Skeletal muscle tissue (tissue), 4 donors: ENCODE measurements around the gene RHO. TPM values are rescaled to one million over a fixed set of nuclear protein-coding genes. Genes with fewer than 3 reads are reported as not detected.
A peak's percentile ranks its signal among the peaks of the same experiment; 100 is the strongest.
"Not testable (repeated sequence)": the region's sequence is repeated elsewhere in the genome, so short reads cannot be mapped to it uniquely, and the experiment has no call there.

Source experiments
- H3K27ac ChIP-seq: one replicate; pipeline ENCODE4 v1.7.0; 2013; ENCODE audit warnings: mild to moderate bottlenecking, low read depth, low read length, inconsistent platforms
- H3K27me3 ChIP-seq, 3 donors: one replicate each; pipeline ENCODE4 v1.7.0; 2013; ENCODE audit warnings: low read length in 3 of 3; ENCODE audit not compliant: control insufficient read depth in 3 of 3, insufficient read depth in 3 of 3
- H3K36me3 ChIP-seq, 3 donors: one replicate each; pipeline ENCODE4 v1.7.0; 2013; ENCODE audit warnings: low read length in 3 of 3; ENCODE audit not compliant: control insufficient read depth in 3 of 3, insufficient read depth in 3 of 3
- H3K4me1 ChIP-seq, 3 donors: one replicate each; pipeline ENCODE4 v1.7.0; 2013; ENCODE audit warnings: low read length in 3 of 3, mild to moderate bottlenecking in 3 of 3; ENCODE audit not compliant: control insufficient read depth in 3 of 3, insufficient read depth in 3 of 3
- H3K4me3 ChIP-seq, 3 donors: one replicate each; pipeline ENCODE4 v1.7.0; 2013; ENCODE audit warnings: low read length in 3 of 3
- H3K9ac ChIP-seq, 3 donors: one replicate each; pipeline ENCODE4 v1.7.0; 2013; ENCODE audit warnings: low read length in 3 of 3, mild to moderate bottlenecking in 3 of 3, moderate library complexity in 2 of 3, low read depth in 1 of 3
- H3K9me3 ChIP-seq, 3 donors: one replicate each; pipeline ENCODE4 v1.7.0; 2013; ENCODE audit warnings: low read length in 3 of 3; ENCODE audit not compliant: control insufficient read depth in 3 of 3
- total RNA-seq: library from RNA; depleted of rRNA; stranded (reverse); fragments of >200 nt; gene quantifications from one replicate; pipeline ENCODE4 v1.2.3, GENCODE V29; 2014
- donor health status: Osteomylitis.

RHO gene
- not detected for total RNA-seq

- Histone ChIP-seq H3K4me1 (peaks cover 4 to 6% (median 5%) of the 10 kb centered on the region in 3 donors), H3K36me3 (no peaks in the 10 kb centered on the region), H3K4me3 (no peak within 1 kb of the TSS), H3K9me3 (no peaks in the 10 kb centered on the region), H3K27me3 (no peaks in the 10 kb centered on the region), H3K27ac (no peak within 1 kb of the TSS), H3K9ac (no peak within 1 kb of the TSS)
Measured at GRCh38 chr3:129528589-129529100, at the start of gene RHO. Gene RHO (plus strand): TSS chr3:129528639. CDS start chr3:129528734, 95 bp downstream.

GRCh38 chr3:129481225-129481765, 47.1 kb upstream of the RHO start:
- not testable (repeated sequence) for H3K9me3 ChIP-seq, H3K27me3 ChIP-seq, H3K4me3 ChIP-seq
- Histone ChIP-seq H3K4me1 (peaks cover 22 to 25% (median 23%) of the 10 kb centered on the region in 3 donors), H3K36me3 (peaks cover under 1 to 22% (median 14%) of the 10 kb centered on the region in 3 donors), H3K27ac (peak overlapping the region; percentile 60), H3K9ac (peak overlapping the region in 1 of 3 donors; percentile 16)

- Histone ChIP-seq H3K4me3 (no peak overlapping the region), H3K9ac (peak overlapping the region in 1 of 3 donors; percentile 16), H3K36me3 (peaks cover 0 to 16% (median 9%) of the 10 kb centered on the region in 3 donors), H3K4me1 (peaks cover 28 to 31% (median 29%) of the 10 kb centered on the region in 3 donors), H3K27ac (peak overlapping the region; percentile 60), H3K27me3 (no peaks in the 10 kb centered on the region), H3K9me3 (no peaks in the 10 kb centered on the region)
Measured at GRCh38 chr3:129481766-129482332, 46.6 kb upstream of the RHO start.

GRCh38 chr3:129482721-129483120, 45.7 kb upstream of the RHO start:
- Histone ChIP-seq H3K4me1 (peaks cover 36 to 39% (median 37%) of the 10 kb centered on the region in 3 donors), H3K9ac (no peak overlapping the region), H3K4me3 (no peak overlapping the region), H3K27me3 (no peaks in the 10 kb centered on the region), H3K27ac (no peak overlapping the region), H3K9me3 (no peaks in the 10 kb centered on the region), H3K36me3 (peaks cover 0 to 10% (median 9%) of the 10 kb centered on the region in 3 donors)

GRCh38 chr3:129483870-129484269, 44.6 kb upstream of the RHO start:
- no peaks in the 10 kb centered on the region for H3K9me3 ChIP-seq
- no peak overlapping the region for H3K27ac ChIP-seq
- H3K4me3 ChIP-seq, result no peak overlapping the region
- peaks cover 39 to 44% (median 41%) of the 10 kb centered on the region in 3 donors for H3K4me1 ChIP-seq
- no peaks in the 10 kb centered on the region for H3K27me3 ChIP-seq
- H3K9ac ChIP-seq, result no peak overlapping the region
- peaks cover 0 to 8% (median 6%) of the 10 kb centered on the region in 3 donors for H3K36me3 ChIP-seq

- not testable (repeated sequence) for H3K4me3 ChIP-seq, H3K9me3 ChIP-seq, H3K27me3 ChIP-seq, H3K36me3 ChIP-seq, H3K9ac ChIP-seq
- peak overlapping the region; percentile 70 for H3K27ac ChIP-seq
- peaks cover 42 to 49% (median 44%) of the 10 kb centered on the region in 3 donors for H3K4me1 ChIP-seq
Measured at GRCh38 chr3:129485146-129485545, 43.3 kb upstream of the RHO start.

GRCh38 chr3:129485721-129486663, 42.4 kb upstream of the RHO start:
- H3K27ac ChIP-seq, result peak overlapping the region; percentile 70
- peaks cover 0 to 2% (median 0%) of the 10 kb centered on the region in 3 donors for H3K36me3 ChIP-seq
- H3K4me3 ChIP-seq, result no peak overlapping the region
- H3K9ac ChIP-seq, result peak overlapping the region in 1 of 3 donors; percentile 20
- no peaks in the 10 kb centered on the region for H3K9me3 ChIP-seq
- H3K4me1 ChIP-seq, result peaks cover 49 to 55% (median 49%) of the 10 kb centered on the region in 3 donors
- no peaks in the 10 kb centered on the region for H3K27me3 ChIP-seq

GRCh38 chr3:129486664-129487035, 41.8 kb upstream of the RHO start:
- Histone ChIP-seq H3K36me3 (peaks cover 0 to 4% (median 2%) of the 10 kb centered on the region in 3 donors), H3K27ac (peak overlapping the region; percentile 70)

GRCh38 chr3:129487183-129487867, 41.1 kb upstream of the RHO start:
- Histone ChIP-seq H3K4me1 (peaks cover 38 to 52% (median 39%) of the 10 kb centered on the region in 3 donors), H3K36me3 (peaks cover 0 to 5% (median 5%) of the 10 kb centered on the region in 3 donors), H3K27me3 (no peaks in the 10 kb centered on the region), H3K27ac (peak overlapping the region; percentile 70), H3K4me3 (no peak overlapping the region), H3K9me3 (no peaks in the 10 kb centered on the region), H3K9ac (peak overlapping the region in 2 of 3 donors; percentile 11 to 46)

More at GRCh38 chr3:129486664-129487035, 41.8 kb upstream of the RHO start:
- no peaks in the 10 kb centered on the region for H3K27me3 ChIP-seq
- peaks cover 45 to 55% (median 45%) of the 10 kb centered on the region in 3 donors for H3K4me1 ChIP-seq
- no peaks in the 10 kb centered on the region for H3K9me3 ChIP-seq
- H3K9ac ChIP-seq, result peak overlapping the region in 1 of 3 donors; percentile 20
- H3K4me3 ChIP-seq, result no peak overlapping the region
